Endothelial cell of hepatic sinusoid (primary cell): ENCODE measurements around the gene UVSSA.
"Not testable (repeated sequence)": the region's sequence is repeated elsewhere in the genome, so short reads cannot be mapped to it uniquely, and the experiment has no call there.

ENCODE experiments used
- in situ Hi-C: cut with HindIII; loops from 2 replicates; pipeline ENCODE4 v1.10.0; 2017; ENCODE audit warnings: low sequenced_read_pairs

UVSSA gene

DNA sequence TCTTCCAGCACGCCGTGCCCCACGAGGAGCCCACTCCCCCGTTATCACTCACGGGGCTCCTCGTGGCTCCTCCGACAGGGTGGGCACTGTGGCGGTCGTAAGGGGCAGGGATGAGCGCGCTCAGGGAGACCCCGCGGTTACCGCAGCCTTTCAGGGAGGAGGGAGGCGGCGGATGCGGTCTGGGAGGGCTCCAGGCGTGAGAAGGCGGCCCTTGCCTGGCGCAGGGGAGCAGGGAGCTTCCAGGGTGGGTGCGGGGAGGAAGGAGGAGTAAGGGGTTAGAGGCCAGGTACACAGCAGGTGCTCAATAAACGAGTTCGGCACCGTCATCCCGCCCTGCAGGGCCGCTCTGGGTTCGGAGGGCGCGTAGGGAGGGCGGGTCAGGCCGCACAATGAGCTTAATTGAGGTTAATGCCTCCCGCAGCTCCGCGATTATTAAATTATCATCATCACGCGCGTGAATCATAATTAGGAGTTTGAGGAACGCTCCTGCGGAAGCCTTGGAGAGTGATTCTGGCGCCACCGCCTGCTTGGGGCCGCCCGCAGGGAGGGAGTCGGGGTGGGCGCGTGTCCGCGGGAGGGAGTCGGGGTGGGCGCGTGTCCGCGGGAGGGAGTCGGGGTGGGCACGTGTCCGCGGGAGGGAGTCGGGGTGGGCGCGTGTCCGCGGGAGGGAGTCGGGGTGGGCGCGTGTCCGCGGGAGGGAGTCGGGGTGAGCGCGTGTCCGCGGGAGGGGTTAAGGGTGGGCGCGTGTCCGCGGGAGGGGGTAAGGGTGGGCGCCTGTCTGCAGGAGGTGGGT lies 66.9 kb downstream of the UVSSA start:
- in situ Hi-C loops: loop anchor here (25.0 kb wide), 2 partner anchors 148 to 223 kb away; no protein-coding TSS in a partner anchor

DNA sequence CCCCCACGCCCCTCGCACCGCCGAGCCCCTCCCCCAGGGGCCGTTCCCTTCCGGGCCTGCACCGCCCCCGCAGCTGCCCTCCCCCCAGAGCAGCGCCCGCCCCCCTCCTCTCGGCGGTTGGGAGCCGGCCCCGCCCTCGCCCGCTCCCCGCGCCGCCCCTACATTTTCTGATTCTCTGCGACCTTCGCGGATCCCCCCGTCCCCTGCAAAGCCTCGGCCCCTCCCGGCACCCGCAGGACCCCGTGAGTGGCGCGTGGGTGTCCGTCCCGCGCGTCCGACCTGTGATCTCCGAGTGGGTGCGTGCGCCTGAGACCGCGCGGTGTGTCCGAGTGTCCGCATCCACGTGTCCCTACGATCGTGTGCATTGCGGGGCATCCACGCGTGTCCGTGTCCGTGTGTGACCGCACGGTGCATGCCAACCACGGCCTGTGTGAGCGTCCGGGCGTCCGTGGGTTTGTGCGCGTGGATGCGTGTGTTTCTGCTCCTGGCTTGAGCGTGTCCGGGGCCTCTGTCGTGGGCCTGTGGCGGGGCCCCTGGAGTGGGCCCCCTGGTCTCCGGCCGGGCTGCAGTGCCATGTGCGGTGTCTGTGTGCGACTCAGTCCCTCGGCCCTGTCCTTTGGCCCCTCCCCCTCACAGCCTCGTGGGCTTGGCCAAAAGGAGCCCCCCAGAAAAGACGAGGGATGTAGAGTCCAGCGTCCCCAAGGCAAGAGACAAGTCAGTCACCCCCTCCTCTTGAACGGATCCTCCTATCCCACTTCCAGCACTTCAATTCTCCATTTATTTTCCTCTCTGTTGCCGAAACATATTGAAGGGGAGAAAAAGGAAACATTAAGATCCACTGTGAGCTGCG lies 68.0 kb downstream of the UVSSA start:
- in situ Hi-C loops: loop anchor here (25.0 kb wide), 2 partner anchors 147 to 222 kb away; no protein-coding TSS in a partner anchor

DNA sequence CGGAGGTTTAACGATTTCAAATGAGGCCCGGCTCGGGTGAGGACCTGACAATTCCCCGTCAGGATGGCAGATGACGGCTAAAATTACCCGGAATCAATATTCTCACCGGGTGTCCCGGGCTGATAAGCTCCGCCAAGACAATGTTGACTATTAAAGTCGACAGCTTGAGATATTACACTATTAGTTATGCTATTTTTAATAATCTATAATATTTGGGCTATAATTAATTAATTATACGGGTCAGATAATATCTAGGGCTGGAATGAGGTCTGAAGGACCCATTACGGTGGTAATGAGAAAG lies 68.6 kb downstream of the UVSSA start:
- in situ Hi-C loops: loop anchor here (25.0 kb wide), 2 partner anchors 147 to 222 kb away; no protein-coding TSS in a partner anchor

DNA sequence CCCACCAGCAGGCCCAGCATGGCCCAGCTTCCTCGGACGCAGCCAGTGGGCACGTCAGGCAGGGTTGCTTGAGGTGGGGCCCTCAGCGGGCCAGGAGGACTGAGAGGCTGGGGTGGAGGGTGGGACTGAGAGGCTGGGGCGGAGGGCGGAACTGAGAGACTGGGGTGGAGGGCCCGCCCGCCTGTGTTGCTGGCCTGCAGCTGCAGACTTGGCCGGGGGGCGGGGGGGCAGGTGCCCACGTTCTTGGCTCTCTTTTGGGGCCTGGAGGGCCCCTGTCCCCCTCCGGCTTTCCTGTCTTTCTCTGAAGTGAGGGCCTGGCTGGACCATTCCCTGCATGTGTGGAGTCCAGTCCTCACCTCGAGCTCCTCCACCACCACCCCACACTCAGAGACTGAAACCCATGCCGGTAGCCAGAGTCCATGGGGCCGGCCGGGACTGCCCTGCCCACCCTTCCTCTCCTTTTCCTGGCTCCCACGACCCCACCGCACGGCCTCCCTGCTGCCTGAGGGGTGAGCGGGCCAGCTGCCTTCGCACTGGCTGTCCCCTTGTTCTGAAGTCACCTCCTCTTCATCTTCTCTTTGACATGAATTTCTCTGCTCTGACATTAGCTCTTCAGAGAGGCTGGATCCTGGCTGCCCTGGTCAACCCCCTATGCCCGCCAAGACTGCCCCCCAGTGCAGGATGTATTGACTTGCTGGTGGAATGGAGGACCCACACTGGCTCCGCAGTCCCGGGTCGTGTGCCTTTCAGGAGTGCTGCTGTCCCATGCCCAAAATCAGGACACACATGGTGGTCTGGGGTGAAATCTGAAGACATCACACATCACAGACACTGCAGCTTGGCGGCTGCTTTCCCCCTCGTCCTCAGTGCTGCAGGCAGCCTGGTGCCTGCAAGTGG lies 69.3 kb downstream of the UVSSA start:
- in situ Hi-C loops: loop anchor here (25.0 kb wide), 2 partner anchors 146 to 221 kb away; no protein-coding TSS in a partner anchor

DNA sequence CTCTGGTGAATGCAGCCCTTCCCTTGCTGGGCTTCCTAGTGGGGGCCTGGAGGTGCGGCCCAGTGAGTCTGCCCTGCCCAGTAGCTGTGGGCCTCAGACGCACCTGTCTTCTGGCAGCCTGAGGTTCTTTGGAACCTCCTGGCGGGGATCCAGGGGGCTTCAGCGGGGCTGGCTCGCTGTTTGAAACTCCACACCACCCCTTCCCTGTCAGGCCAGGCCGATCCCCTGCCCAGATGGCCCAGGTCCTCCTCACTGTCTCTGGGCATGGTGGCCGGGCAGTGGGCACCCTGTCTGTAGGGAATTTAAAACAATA lies 69.9 kb downstream of the UVSSA start:
- in situ Hi-C loops: loop anchor here (25.0 kb wide), 2 partner anchors 145 to 220 kb away; no protein-coding TSS in a partner anchor

DNA sequence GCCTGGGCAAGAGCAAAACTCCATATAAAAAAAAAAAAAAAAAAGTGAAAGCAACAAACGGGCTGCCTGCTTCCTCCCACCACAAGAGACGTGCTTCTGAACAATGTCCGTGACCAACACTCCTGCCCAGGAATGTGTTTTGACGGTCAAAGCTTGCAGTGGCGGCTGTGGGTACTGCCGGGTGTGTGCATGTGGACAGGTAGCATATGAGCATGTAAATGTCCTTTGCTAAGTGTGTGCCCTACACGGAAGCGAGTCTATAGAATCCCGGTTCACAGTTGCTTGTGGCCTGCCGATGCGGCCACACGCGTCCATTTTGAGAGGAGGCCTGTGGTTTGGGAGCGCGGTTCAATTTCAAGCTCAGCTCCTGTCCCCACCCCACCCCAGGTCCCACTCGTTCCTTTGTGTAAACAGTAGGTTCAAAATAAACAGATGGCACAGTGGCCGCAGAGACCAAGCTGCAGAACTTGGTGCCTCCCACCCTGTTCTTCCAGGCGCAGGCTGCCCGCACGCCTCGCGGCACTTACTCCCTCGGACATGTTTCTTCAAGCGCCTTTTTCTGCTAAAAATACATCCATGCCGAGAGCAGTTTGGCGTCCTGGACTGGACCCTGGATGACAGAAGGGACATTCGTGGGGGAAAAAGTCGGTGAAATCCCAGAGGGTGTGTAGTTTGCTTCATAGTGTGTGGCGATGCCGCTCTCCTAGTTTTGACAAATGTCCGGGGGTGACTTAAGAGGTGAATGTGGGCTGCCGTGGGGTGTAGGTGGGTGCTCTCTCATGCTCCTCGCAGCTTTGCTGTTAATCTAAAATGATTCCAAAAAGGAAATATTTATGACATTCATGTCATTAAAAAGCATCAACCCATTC lies 70.7 kb downstream of the UVSSA start:
- in situ Hi-C loops: loop anchor here (25.0 kb wide), 2 partner anchors 145 to 220 kb away; no protein-coding TSS in a partner anchor

DNA sequence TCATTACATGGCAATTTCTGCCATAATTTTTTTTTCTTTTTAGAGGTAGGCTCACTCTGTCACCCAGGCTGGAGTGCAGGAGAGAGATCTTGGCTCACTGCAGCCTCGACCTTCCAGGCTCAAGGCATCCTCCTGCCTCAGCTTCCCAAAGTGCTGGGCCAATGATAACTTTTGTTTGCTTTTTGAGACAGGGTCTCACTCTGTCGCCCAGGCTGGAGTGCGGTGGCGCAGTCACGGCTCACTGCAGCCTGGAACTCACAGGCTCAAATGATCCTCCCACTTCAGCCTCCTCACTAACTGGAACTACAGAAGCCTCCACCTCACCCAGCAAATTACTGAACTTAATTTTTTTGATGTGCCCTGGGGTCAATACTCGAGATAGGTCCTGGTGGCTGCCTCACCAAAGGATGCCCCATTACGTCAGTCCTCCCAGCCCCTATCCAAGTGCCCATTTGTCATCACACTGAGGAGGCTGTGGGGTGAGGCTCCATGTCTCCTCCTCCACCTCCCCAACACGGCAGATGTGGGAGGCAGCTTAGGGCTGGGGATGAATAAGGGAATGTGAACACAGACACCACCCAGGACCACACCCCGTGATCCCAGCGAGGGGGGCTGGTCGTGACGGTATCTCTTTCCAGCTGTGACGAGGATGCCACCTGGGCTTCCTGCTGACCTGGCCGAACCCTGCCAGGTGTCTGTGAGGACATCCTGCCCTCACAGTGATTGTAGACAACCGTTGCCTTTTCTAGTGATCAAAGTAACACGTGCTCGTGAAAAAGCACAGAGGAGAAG lies 71.7 kb downstream of the UVSSA start:
- in situ Hi-C loops: loop anchor here (25.0 kb wide), 2 partner anchors 144 to 219 kb away; no protein-coding TSS in a partner anchor

DNA sequence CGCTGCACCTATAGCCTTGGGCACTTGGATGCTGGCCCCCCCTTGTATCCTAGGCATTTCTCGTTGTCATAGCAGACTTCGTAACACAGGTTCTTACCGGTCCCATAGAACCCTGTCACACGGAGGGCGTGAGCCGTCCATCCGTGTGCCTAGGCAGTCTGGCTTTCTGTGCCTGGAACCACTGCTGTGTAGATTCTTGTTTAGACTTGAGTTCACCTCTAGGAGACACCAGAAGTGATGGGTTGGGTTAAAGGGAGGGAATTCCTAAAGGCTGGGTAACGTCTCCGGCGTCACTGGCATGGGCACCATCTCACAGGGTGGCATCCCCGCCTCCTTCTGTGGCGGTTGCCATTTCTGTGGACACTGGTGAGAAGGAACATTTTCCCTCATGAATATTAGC lies 72.7 kb downstream of the UVSSA start:
- in situ Hi-C loops: loop anchor here (25.0 kb wide), 2 partner anchors 143 to 218 kb away; no protein-coding TSS in a partner anchor

DNA sequence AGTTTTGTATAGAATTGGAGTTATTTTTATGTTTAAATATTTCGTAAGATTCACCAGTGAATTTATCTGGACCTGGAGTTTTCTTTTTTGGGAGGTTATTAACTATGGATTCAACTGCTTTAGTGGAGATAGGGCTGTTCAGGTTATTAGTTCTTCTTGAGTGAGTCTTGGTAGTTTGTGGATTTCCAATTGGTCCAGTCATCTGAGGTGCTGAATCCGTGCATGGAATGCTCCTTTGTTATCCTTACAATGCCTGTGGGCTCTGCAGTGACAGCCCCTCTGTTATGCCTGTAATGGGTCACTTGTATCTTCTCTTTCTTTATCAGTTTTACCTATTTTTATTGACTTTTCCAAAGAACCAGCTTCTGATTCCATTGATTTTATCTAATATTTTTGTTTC lies 74.6 kb downstream of the UVSSA start:
- in situ Hi-C loops: loop anchor here (25.0 kb wide), 2 partner anchors 141 to 216 kb away; no protein-coding TSS in a partner anchor

DNA sequence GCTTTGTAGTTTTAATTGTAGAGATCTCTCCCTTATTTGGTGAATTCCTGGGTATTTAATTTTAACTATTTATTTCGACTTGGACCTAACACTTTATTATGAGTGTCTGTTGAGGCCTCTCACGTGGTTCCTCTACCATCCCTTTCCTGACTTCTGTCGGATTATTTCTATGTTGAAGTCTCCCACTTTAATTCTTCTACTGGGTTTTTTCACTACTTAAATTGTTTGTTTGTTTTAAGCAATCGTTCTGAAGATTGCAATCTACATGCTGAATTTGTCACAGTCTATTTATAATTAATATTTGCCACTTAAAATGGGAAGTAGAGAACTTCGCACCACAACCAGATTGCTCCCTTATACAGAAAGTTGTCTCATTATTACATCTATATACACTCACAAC lies 80.0 kb downstream of the UVSSA start:
- in situ Hi-C loops: no loop called here

DNA sequence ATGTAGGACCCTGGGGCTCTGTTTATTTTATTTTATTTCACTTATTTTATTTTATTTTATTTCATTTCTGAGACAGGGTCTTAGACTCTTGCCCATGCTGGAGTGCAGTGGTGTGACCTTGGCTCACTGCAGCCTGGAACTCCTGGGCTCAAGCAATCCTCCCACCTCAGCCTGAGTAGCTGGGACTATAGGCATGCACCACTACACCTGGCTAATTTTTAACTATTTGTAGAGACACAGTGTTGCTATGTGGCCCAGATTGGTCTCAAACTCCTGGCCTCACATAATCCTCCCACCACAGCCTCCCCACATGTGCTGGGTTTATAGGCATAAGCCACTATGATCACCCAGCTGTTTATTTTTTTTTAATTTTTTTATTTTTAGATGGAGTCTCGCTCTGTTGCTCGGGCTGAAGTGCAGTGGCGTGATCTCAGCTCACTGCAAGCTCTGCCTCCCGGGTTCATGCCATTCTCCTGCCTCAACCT lies 96.7 kb downstream of the UVSSA start:
- in situ Hi-C loops: not testable (repeated sequence)
